HepG2 (cell line): ENCODE measurements around the gene CPAMD8. TPM values are rescaled to one million over a fixed set of nuclear protein-coding genes. Genes with fewer than 3 reads are reported as not detected.
A peak's percentile ranks its signal among the peaks of the same experiment; 100 is the strongest.

Experiments used
- BORCS8-MEF2B ChIP-seq: sonication (generic); formaldehyde crosslinking; IDR thresholded peaks from 2 replicates; pipeline ENCODE4 v1.8.0; 2022; ENCODE audit warnings: mild to moderate bottlenecking, missing genetic modification reagents
- GATAD1 ChIP-seq: IDR thresholded peaks from 2 replicates; pipeline ENCODE4 v1.6.1; 2016; ENCODE audit warnings: missing genetic modification reagents, missing compliant biosample characterization
- HDAC6 ChIP-seq: fragments of 200-600 bp; sonication (generic); IDR thresholded peaks from 2 replicates; pipeline ENCODE4 v1.7.0; 2017; ENCODE audit warnings: mild to moderate bottlenecking, antibody characterized with exemption, low read length, low read depth
- HES4 ChIP-seq: sonication (generic); formaldehyde crosslinking; IDR thresholded peaks from 2 replicates; pipeline ENCODE4 v1.9.0; 2021; ENCODE audit warnings: mild to moderate bottlenecking, missing genetic modification reagents, borderline replicate concordance
- PHB2 ChIP-seq: fragments of 450-650 bp; IDR thresholded peaks from 2 replicates; pipeline ENCODE4 v1.6.1; 2018; ENCODE audit not compliant: partially characterized antibody
- SP2 ChIP-seq: sonication (generic); formaldehyde crosslinking; IDR thresholded peaks from 2 replicates; pipeline ENCODE4 v1.5.1; 2020; ENCODE audit warnings: mild to moderate bottlenecking, missing genetic modification reagents
- ZC3H13 ChIP-seq: sonication (generic); formaldehyde crosslinking; IDR thresholded peaks from 2 replicates; pipeline ENCODE4 v1.8.1; 2023; ENCODE audit warnings: mild to moderate bottlenecking, missing genetic modification reagents, moderate library complexity
- ZFP37 ChIP-seq: sonication (generic); formaldehyde crosslinking; IDR thresholded peaks from 2 replicates; pipeline ENCODE4 v1.4.0; 2020; ENCODE audit warnings: missing genetic modification reagents, borderline replicate concordance
- ZNF44 ChIP-seq: sonication (generic); formaldehyde crosslinking; IDR thresholded peaks from 2 replicates; pipeline ENCODE4 v1.5.1; 2020; ENCODE audit warnings: mild to moderate bottlenecking, missing genetic modification reagents
- ZNF616 ChIP-seq: sonication (generic); formaldehyde crosslinking; IDR thresholded peaks from 2 replicates; pipeline ENCODE4 v1.5.0; 2020; ENCODE audit warnings: low read depth, mild to moderate bottlenecking, missing genetic modification reagents
- ZNF788 ChIP-seq: sonication (generic); formaldehyde crosslinking; IDR thresholded peaks from 2 replicates; pipeline ENCODE4 v1.5.0; 2020; ENCODE audit warnings: mild to moderate bottlenecking, missing genetic modification reagents, borderline replicate concordance
- polyA plus RNA-seq, 8 experiments: library from polyadenylated mRNA; depleted of rRNA in 3 of 8; stranded (reverse) in 7 of 8; unstranded in 1 of 8; fragments of >200 nt; fragmentation: Illumina TruSeq in 4 of 8; extraction: Trizol in 4 of 8; gene quantifications; 2 replicates each; pipeline versions ENCODE4 v1.2.1 to v1.2.3, GENCODE V29; 2011 to 2016; ENCODE audit warnings: low read depth in 4 of 8, missing spikeins in 1 of 8, mixed read lengths in 1 of 8; ENCODE audit not compliant: insufficient read depth in 1 of 8
- total RNA-seq, 5 experiments: library from RNA; depleted of rRNA; stranded (reverse); fragments of >200 nt; fragmentation: Illumina TruSeq; extraction: Trizol; gene quantifications; 2 replicates each; pipeline ENCODE4 v1.2.3, GENCODE V29; 2016; ENCODE audit warnings: low read depth in 1 of 5
- TF ChIP-seq, protein P1 (sequence below): fragments of 450-650 bp; IDR thresholded peaks from 2 replicates; pipeline ENCODE4 v1.6.1; 2017; ENCODE audit warnings: mild to moderate bottlenecking
- TF ChIP-seq, protein P2 (sequence below): sonication (generic); formaldehyde crosslinking; conservative IDR thresholded peaks from 2 replicates; pipeline ENCODE4 v1.8.0; 2022; ENCODE audit warnings: low read depth, missing genetic modification reagents
- TF ChIP-seq, protein P3 (sequence below): sonication (generic); formaldehyde crosslinking; IDR thresholded peaks from 2 replicates; pipeline ENCODE4 v1.4.0; 2020; ENCODE audit warnings: mild to moderate bottlenecking, missing genetic modification reagents
- TF ChIP-seq, protein P4 (sequence below): sonication (generic); formaldehyde crosslinking; IDR thresholded peaks from 2 replicates; pipeline ENCODE4 v1.9.0; 2022; ENCODE audit warnings: low read depth, missing genetic modification reagents

Gene CPAMD8
- total and polyA plus RNA-seq, 2 of the 13 experiments (the other 11 are each of a cell fraction or from before 2014, with no cell fraction given) = 0.29 to 0.34 TPM

DNA sequence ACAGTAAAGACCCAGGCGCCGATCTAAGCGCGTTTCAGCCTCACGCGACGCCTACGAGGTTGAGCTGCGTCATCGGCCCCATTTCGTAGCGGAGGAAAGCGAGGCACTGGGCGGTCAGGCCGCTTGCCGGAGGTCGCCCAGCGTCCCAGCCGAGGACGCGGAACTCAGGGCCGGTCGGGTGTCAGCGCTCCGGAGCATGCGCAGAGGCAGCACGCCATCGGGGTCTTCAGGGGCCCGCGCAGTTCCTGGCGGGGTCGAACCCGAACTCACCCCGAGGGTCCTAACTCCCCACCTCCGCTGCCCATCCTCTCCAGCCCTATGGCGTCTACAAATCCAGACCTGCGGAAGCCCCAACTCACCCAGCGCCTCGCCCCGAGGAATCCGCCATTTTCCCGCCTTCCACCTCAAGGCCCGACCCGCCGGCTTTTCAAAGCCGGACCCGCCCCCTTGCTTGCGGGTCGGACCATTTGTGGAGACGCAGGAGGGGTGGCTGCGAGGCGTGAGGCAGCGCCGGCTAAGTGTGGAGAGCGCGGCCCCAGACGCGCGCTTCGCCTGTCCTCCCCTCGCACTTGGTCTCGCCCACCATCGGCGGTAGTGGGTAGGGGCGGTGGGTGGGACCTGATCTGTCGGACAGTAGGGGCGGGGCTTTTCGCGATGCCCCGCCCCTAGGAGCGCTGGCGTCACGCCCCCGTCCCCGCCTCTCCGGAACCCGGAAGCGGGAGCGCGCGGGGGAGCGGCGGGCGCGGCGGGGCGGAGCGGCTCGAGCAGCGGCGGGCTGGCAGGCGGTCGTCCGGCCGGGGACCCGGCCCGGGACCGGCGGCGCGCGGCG is 48.6 kb upstream of the CPAMD8 start, which contains the start of the genes HAUS8 and MYO9B (continued):
- TF ChIP-seq ZFP37 = peak; percentile 64; the same call in 1 of the 2 replicates
- TF ChIP-seq PHB2 = no peak
- TF ChIP-seq HDAC6 = no peak
- TF ChIP-seq HES4 = 0 out of 2 replicates have a peak, but pooled peaks have one; percentile 11
- TF ChIP-seq, protein P1, sequence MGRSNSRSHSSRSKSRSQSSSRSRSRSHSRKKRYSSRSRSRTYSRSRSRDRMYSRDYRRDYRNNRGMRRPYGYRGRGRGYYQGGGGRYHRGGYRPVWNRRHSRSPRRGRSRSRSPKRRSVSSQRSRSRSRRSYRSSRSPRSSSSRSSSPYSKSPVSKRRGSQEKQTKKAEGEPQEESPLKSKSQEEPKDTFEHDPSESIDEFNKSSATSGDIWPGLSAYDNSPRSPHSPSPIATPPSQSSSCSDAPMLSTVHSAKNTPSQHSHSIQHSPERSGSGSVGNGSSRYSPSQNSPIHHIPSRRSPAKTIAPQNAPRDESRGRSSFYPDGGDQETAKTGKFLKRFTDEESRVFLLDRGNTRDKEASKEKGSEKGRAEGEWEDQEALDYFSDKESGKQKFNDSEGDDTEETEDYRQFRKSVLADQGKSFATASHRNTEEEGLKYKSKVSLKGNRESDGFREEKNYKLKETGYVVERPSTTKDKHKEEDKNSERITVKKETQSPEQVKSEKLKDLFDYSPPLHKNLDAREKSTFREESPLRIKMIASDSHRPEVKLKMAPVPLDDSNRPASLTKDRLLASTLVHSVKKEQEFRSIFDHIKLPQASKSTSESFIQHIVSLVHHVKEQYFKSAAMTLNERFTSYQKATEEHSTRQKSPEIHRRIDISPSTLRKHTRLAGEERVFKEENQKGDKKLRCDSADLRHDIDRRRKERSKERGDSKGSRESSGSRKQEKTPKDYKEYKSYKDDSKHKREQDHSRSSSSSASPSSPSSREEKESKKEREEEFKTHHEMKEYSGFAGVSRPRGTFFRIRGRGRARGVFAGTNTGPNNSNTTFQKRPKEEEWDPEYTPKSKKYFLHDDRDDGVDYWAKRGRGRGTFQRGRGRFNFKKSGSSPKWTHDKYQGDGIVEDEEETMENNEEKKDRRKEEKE = no peak
- TF ChIP-seq, protein P2, sequence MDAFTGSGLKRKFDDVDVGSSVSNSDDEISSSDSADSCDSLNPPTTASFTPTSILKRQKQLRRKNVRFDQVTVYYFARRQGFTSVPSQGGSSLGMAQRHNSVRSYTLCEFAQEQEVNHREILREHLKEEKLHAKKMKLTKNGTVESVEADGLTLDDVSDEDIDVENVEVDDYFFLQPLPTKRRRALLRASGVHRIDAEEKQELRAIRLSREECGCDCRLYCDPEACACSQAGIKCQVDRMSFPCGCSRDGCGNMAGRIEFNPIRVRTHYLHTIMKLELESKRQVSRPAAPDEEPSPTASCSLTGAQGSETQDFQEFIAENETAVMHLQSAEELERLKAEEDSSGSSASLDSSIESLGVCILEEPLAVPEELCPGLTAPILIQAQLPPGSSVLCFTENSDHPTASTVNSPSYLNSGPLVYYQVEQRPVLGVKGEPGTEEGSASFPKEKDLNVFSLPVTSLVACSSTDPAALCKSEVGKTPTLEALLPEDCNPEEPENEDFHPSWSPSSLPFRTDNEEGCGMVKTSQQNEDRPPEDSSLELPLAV (CRISPR knock-in tag) = no peak; the same call in 1 of the 2 replicates
- peak; percentile 63 for TF ChIP-seq SP2 (CRISPR knock-in tag)
- TF ChIP-seq BORCS8-MEF2B (CRISPR knock-in tag) = no peak; the same call in 1 of the 2 replicates
- TF ChIP-seq GATAD1 (CRISPR knock-in tag) = peak; percentile 81
- TF ChIP-seq, protein P3, sequence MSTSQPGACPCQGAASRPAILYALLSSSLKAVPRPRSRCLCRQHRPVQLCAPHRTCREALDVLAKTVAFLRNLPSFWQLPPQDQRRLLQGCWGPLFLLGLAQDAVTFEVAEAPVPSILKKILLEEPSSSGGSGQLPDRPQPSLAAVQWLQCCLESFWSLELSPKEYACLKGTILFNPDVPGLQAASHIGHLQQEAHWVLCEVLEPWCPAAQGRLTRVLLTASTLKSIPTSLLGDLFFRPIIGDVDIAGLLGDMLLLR (CRISPR knock-in tag) = no peak
- no peak for TF ChIP-seq ZNF616 (CRISPR knock-in tag)
- TF ChIP-seq, protein P4, sequence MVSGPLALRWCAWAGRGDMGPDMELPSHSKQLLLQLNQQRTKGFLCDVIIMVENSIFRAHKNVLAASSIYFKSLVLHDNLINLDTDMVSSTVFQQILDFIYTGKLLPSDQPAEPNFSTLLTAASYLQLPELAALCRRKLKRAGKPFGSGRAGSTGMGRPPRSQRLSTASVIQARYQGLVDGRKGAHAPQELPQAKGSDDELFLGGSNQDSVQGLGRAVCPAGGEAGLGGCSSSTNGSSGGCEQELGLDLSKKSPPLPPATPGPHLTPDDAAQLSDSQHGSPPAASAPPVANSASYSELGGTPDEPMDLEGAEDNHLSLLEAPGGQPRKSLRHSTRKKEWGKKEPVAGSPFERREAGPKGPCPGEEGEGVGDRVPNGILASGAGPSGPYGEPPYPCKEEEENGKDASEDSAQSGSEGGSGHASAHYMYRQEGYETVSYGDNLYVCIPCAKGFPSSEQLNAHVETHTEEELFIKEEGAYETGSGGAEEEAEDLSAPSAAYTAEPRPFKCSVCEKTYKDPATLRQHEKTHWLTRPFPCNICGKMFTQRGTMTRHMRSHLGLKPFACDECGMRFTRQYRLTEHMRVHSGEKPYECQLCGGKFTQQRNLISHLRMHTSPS (CRISPR knock-in tag) = no peak
- TF ChIP-seq ZC3H13 (CRISPR knock-in tag) = no peak
- TF ChIP-seq ZNF788 = peak; percentile 76; the same call in 1 of the 2 replicates
- no peak for TF ChIP-seq ZNF44 (CRISPR knock-in tag)
